Gastrocnemius medialis (tissue), 4 donors: Measurements from ENCODE around the gene LIPI. TPM values are rescaled to one million over a fixed set of nuclear protein-coding genes. Genes with fewer than 3 reads are reported as not detected.

Source experiments
- ATAC-seq, 2 donors: fragments of 150-250 bp; one replicate each; pipeline ENCODE4 v1.9.1; 2016
- DNase-seq, 2 donors: peaks; one replicate each; pipeline ENCODE4 v3.0.0-alpha.2; 2019
- H3K27ac ChIP-seq, 4 donors: fragments of 200-600 bp; sonication (generic); 1 replicate in 1 of 4; 2 replicates in 3 of 4; pipeline ENCODE4 v1.5.1; 2016 to 2018; ENCODE audit warnings: mild to moderate bottlenecking in 2 of 4, moderate library complexity in 1 of 4
- H3K27me3 ChIP-seq, 3 donors: fragments of 200-600 bp; sonication (generic) in 2 of 3; 1 replicate in 1 of 3; 2 replicates in 2 of 3; pipeline versions ENCODE4 v1.5.1 to v1.6.0; 2016 to 2019; ENCODE audit warnings: mild to moderate bottlenecking in 1 of 3, moderate library complexity in 1 of 3
- H3K36me3 ChIP-seq, 2 donors: fragments of 200-600 bp; sonication (generic) in 1 of 2; one replicate each; pipeline ENCODE4 v1.5.1; 2017 to 2018
- H3K4me1 ChIP-seq, 2 donors: fragments of 200-600 bp; sonication (generic) in 1 of 2; one replicate each; pipeline ENCODE4 v1.5.1; 2016 to 2017; ENCODE audit warnings: mild to moderate bottlenecking in 2 of 2
- H3K4me3 ChIP-seq, 4 donors: fragments of 200-600 bp; sonication (generic) in 3 of 4; 1 replicate in 1 of 4; 2 replicates in 3 of 4; pipeline ENCODE4 v1.5.1; 2016 to 2019; ENCODE audit warnings: mild to moderate bottlenecking in 2 of 4
- H3K9me3 ChIP-seq, 3 donors: fragments of 200-600 bp; sonication (generic) in 2 of 3; 1 replicate in 1 of 3; 2 replicates in 2 of 3; pipeline ENCODE4 v1.5.1; 2016 to 2019
- CTCF ChIP-seq, 5 experiments: fragments of 450-650 bp in 3 of 5; fragments of 200-600 bp in 2 of 5; sonication (generic) in 2 of 5; IDR thresholded peaks in 4 of 5; conservative IDR thresholded peaks in 1 of 5; 1 replicate in 4 of 5; 2 replicates in 1 of 5; pipeline ENCODE4 v1.5.1; 2016 to 2019; ENCODE audit warnings: antibody characterized with exemption in 5 of 5, mild to moderate bottlenecking in 3 of 5, moderate library complexity in 3 of 5
- POLR2A ChIP-seq, 2 donors: fragments of 450-650 bp; IDR thresholded peaks; one replicate each; pipeline ENCODE4 v1.6.1; 2017; ENCODE audit warnings: antibody characterized with exemption in 2 of 2, mild to moderate bottlenecking in 2 of 2, moderate library complexity in 2 of 2
- in situ Hi-C, 4 donors: fragments of 200-750 bp; cut with MboI; loops; one replicate each; pipeline versions ENCODE4 v1.15.0 to v1.8.0; 2017; ENCODE audit warnings: low sequenced_read_pairs in 4 of 4
- intact Hi-C: fragments of 100-400 bp; cut with DNase I; formaldehyde crosslinking; loops from one replicate; pipeline ENCODE4 v1.15.1; 2023; ENCODE audit warnings: low total_unique reads
- total RNA-seq, 4 donors: library from RNA; depleted of rRNA; stranded (reverse); fragments of >200 nt; gene quantifications; one replicate each; pipeline versions ENCODE4 v1.1.0 to v1.2.3, GENCODE V29; 2016

Gene LIPI
- total RNA-seq, 4 donors from 2014 or later: not detected

GRCh38 chr21:14239281-14239680 lies 28.5 kb upstream of the LIPI start:
- ATAC-seq (no peak), DNase-seq (no peak)
- Histone ChIP-seq H3K4me1 (no peaks in the 10 kb centered on the region), H3K36me3 (no peaks in the 10 kb centered on the region), H3K27ac (no peak overlapping the region), H3K4me3 (no peak overlapping the region), H3K27me3 (no peaks in the 10 kb centered on the region), H3K9me3 (no peaks in the 10 kb centered on the region)
- in situ Hi-C loops: no loop called here
- intact Hi-C loops: no loop called here
- no peak for TF ChIP-seq POLR2A (IDR thresholded peaks at IDR 0.05)

- in situ Hi-C loops (no loop called here), intact Hi-C loops (no loop called here)
- H3K4me3 ChIP-seq: no peak overlapping the region
- H3K9me3 ChIP-seq: no peaks in the 10 kb centered on the region
- H3K4me1 ChIP-seq: no peaks in the 10 kb centered on the region
- no peaks in the 10 kb centered on the region for H3K27me3 ChIP-seq
- no peak for TF ChIP-seq CTCF (IDR thresholded peaks at IDR 0.05 in 4 of 5, conservative IDR thresholded peaks at IDR 0.05 in 1 of 5)
- no peak for TF ChIP-seq POLR2A (IDR thresholded peaks at IDR 0.05)
- DNase-seq (no peak), ATAC-seq (no peak)
- no peaks in the 10 kb centered on the region for H3K36me3 ChIP-seq
- no peak overlapping the region for H3K27ac ChIP-seq
Observed at GRCh38 chr21:14236180-14236579, 25.4 kb upstream of the LIPI start.

- intact Hi-C loops (no loop called here), in situ Hi-C loops (no loop called here)
- Histone ChIP-seq H3K4me1 (no peaks in the 10 kb centered on the region), H3K9me3 (no peaks in the 10 kb centered on the region), H3K27ac (no peak overlapping the region), H3K36me3 (no peaks in the 10 kb centered on the region), H3K4me3 (no peak overlapping the region), H3K27me3 (no peaks in the 10 kb centered on the region)
- DNase-seq: no peak
- no peak for TF ChIP-seq CTCF (IDR thresholded peaks at IDR 0.05 in 4 of 5, conservative IDR thresholded peaks at IDR 0.05 in 1 of 5)
- TF ChIP-seq POLR2A (IDR thresholded peaks at IDR 0.05): no peak
- ATAC-seq: no peak
Observed at GRCh38 chr21:14235101-14235500, 24.3 kb upstream of the LIPI start.

GRCh38 chr21:14229399-14229798 lies 18.6 kb upstream of the LIPI start:
- H3K4me3 ChIP-seq: no peak overlapping the region
- no peaks in the 10 kb centered on the region for H3K27me3 ChIP-seq
- H3K4me1 ChIP-seq: no peaks in the 10 kb centered on the region
- H3K27ac ChIP-seq: no peak overlapping the region
- DNase-seq (no peak), ATAC-seq (no peak)
- H3K36me3 ChIP-seq: no peaks in the 10 kb centered on the region
- TF ChIP-seq POLR2A (IDR thresholded peaks at IDR 0.05) (no peak), CTCF (IDR thresholded peaks at IDR 0.05 in 4 of 5, conservative IDR thresholded peaks at IDR 0.05 in 1 of 5) (no peak)
- intact Hi-C loops (no loop called here), in situ Hi-C loops (no loop called here)
- no peaks in the 10 kb centered on the region for H3K9me3 ChIP-seq

GRCh38 chr21:14223365-14223764 lies 12.6 kb upstream of the LIPI start:
- Histone ChIP-seq H3K9me3 (no peaks in the 10 kb centered on the region), H3K36me3 (no peaks in the 10 kb centered on the region), H3K4me3 (no peak overlapping the region), H3K27ac (no peak overlapping the region), H3K4me1 (no peaks in the 10 kb centered on the region), H3K27me3 (no peaks in the 10 kb centered on the region)
- intact Hi-C loops (no loop called here), in situ Hi-C loops (no loop called here)
- no peak for DNase-seq
- no peak for ATAC-seq
- TF ChIP-seq POLR2A (IDR thresholded peaks at IDR 0.05) (no peak), CTCF (IDR thresholded peaks at IDR 0.05 in 4 of 5, conservative IDR thresholded peaks at IDR 0.05 in 1 of 5) (no peak)
